Measurements from ENCODE around the gene OTOGL.

DNA sequence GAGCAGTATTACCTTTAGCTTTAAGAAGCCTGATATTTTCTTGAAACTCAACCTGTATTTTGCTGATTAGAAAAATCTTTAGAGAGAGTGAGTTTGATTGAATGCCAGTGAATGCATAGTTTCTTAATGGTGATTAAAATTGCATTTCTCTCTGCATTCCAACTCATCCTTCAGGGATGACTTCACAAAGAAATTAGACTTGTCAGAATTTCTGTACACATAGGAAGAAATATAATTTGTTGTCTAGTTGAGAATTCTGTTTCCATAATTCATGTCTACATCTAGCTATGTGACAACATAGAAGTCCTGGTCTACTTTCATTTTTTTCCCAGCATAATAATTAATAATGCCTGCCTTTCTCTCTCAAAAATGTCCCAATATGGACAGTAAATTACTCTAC lies 136.6 kb downstream of the OTOGL start:
- TF ChIP-seq CTCF (conservative IDR thresholded peaks at IDR 0.05; ENCODE audit: low read depth, low read length) (no peak), EZH2phosphoT487 (IDR thresholded peaks at IDR 0.05; ENCODE audit: borderline replicate concordance, low read length) (no peak), EZH2 (IDR thresholded peaks at IDR 0.05; ENCODE audit: low read length, unreplicated experiment) (no peak)

All from PC-3 (cell line).